ENCODE data around the gene LCP1. TPM values are rescaled to one million over a fixed set of nuclear protein-coding genes. Genes with fewer than 3 reads are reported as not detected.

The LCP1 gene
- total RNA-seq, 1 experiment from 2014 or later = 9.1 TPM

DNA sequence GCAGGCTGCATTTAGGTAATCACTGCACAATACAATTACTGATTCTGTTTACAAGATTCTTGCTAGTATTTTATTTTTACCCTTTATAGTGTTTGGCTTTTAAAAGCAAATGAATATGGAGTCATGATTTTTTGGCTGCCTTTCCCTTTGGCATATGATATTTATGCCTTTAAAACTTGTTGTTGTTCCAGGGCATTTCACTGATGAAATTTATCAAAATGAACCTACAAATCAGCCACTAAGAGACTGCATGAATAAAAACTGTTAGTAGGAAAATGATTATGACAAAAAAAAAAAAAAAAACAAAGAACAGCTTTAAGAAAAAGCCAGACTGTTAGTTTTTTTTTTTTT lies 79.7 kb downstream of the LCP1 start:
- Histone ChIP-seq H3K4me3 (ENCODE audit: low read depth, low read length, poor library complexity, severe bottlenecking) (no peak overlapping the region), H3K4me1 (ENCODE audit: insufficient read depth, low read length, poor library complexity, severe bottlenecking) (peaks cover 48% of the 10 kb centered on the region), H3K36me3 (ENCODE audit: insufficient read depth, low read length, poor library complexity, severe bottlenecking) (peaks cover 7% of the 10 kb centered on the region), H3K27me3 (replicated peaks; ENCODE audit: insufficient read depth, low read depth, low read length, poor library complexity) (no peaks in the 10 kb centered on the region), H3K27ac (ENCODE audit: low read depth, low read length, poor library complexity, severe bottlenecking) (peak overlapping the region; percentile 76), H3K9me3 (ENCODE audit: low read depth, low read length, poor library complexity, severe bottlenecking) (no peaks in the 10 kb centered on the region)
- BruUV-seq (replicated peaks) = no TSS peak
- no peak for DNase-seq (ENCODE audit: low spot score)
- intact Hi-C loops (cut with micrococcal nuclease; ENCODE audit: unreplicated experiment) = no loop called here
- ChIA-PET POLR2A (ENCODE audit: low non-redundant PET) (no interaction called here), CTCF (no interaction called here)
- TF ChIP-seq EZH2 (IDR thresholded peaks at IDR 0.05; ENCODE audit: borderline replicate concordance, low read depth, low read length, poor library complexity, severe bottlenecking) = no peak
- TF ChIP-seq, protein P1, sequence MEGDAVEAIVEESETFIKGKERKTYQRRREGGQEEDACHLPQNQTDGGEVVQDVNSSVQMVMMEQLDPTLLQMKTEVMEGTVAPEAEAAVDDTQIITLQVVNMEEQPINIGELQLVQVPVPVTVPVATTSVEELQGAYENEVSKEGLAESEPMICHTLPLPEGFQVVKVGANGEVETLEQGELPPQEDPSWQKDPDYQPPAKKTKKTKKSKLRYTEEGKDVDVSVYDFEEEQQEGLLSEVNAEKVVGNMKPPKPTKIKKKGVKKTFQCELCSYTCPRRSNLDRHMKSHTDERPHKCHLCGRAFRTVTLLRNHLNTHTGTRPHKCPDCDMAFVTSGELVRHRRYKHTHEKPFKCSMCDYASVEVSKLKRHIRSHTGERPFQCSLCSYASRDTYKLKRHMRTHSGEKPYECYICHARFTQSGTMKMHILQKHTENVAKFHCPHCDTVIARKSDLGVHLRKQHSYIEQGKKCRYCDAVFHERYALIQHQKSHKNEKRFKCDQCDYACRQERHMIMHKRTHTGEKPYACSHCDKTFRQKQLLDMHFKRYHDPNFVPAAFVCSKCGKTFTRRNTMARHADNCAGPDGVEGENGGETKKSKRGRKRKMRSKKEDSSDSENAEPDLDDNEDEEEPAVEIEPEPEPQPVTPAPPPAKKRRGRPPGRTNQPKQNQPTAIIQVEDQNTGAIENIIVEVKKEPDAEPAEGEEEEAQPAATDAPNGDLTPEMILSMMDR (conservative IDR thresholded peaks at IDR 0.05; ENCODE audit: low read depth, low read length) = no peak

DNA sequence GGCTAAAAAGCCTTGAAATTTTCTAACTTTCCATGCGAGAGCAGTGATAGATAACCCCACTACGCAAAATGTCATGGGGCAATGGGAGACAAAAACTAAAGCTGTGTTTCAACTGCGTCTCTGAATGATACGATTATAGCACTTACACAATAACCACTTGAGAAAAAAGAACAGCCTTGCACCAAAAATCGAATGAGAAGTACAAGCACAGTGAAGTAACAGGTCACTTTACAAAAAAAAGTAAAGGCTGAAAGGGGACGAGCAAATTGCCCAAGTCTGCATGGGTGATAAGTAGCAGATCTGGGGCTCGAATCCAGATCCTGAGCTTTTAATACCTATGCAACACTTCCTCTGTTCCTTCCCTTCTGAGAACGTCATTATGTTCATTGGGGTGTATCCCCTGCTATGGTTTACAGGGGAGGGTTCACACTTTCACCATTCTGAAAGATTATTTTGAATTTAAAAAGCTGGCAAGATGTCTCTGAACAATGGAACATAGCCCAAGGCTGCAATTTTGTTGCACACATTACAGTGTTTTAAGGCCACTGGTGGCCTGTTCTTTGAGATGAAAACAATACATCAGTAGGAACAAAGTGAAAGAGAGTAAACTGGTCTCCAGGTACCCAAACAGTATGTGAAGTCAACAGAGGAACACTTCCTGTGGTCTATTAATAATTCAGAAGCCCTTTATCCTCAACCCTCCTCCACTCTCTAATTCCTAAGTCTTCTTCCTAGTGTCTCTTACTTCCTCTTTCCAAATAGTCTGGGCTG lies 80.3 kb downstream of the LCP1 start:
- Histone ChIP-seq H3K4me3 (ENCODE audit: low read depth, low read length, poor library complexity, severe bottlenecking) (no peak overlapping the region), H3K36me3 (ENCODE audit: insufficient read depth, low read length, poor library complexity, severe bottlenecking) (peaks cover 7% of the 10 kb centered on the region), H3K9me3 (ENCODE audit: low read depth, low read length, poor library complexity, severe bottlenecking) (no peaks in the 10 kb centered on the region), H3K4me1 (ENCODE audit: insufficient read depth, low read length, poor library complexity, severe bottlenecking) (peaks cover 43% of the 10 kb centered on the region), H3K27me3 (replicated peaks; ENCODE audit: insufficient read depth, low read depth, low read length, poor library complexity) (no peaks in the 10 kb centered on the region), H3K27ac (ENCODE audit: low read depth, low read length, poor library complexity, severe bottlenecking) (peak overlapping the region; percentile 76)
- BruUV-seq (replicated peaks) = no TSS peak
- TF ChIP-seq, protein P1 (conservative IDR thresholded peaks at IDR 0.05; ENCODE audit: low read depth, low read length) = no peak
- no peak for TF ChIP-seq EZH2 (IDR thresholded peaks at IDR 0.05; ENCODE audit: borderline replicate concordance, low read depth, low read length, poor library complexity, severe bottlenecking)
- intact Hi-C loops (cut with micrococcal nuclease; ENCODE audit: unreplicated experiment) = no loop called here
- peak; percentile 77 for DNase-seq (ENCODE audit: low spot score)
- POLR2A ChIA-PET (ENCODE audit: low non-redundant PET) = no interaction called here
- CTCF ChIA-PET = no interaction called here

DNA sequence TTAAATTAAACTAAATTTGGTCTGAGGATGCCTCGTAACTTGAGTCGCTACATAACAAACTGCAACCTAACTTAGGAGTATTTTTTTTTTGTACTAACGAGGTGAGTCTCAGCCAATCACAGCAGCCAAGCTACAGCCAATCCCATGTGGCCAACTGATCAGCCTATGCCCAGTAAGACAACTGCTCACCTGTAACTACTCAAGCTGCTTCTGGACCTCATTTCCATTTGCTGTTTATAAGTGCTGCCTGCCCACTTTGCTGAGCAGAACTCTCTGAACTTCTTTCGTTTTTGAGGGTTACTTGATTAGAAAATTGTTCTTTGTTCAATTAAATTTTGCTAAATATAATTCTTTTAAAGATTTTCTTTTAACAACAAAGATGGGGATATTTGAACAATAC lies 81.0 kb downstream of the LCP1 start:
- BruUV-seq (replicated peaks) = no TSS peak
- Histone ChIP-seq H3K9me3 (ENCODE audit: low read depth, low read length, poor library complexity, severe bottlenecking) (no peaks in the 10 kb centered on the region), H3K36me3 (ENCODE audit: insufficient read depth, low read length, poor library complexity, severe bottlenecking) (peaks cover 7% of the 10 kb centered on the region), H3K27me3 (replicated peaks; ENCODE audit: insufficient read depth, low read depth, low read length, poor library complexity) (no peaks in the 10 kb centered on the region), H3K27ac (ENCODE audit: low read depth, low read length, poor library complexity, severe bottlenecking) (peak overlapping the region; percentile 76), H3K4me3 (ENCODE audit: low read depth, low read length, poor library complexity, severe bottlenecking) (no peak overlapping the region), H3K4me1 (ENCODE audit: insufficient read depth, low read length, poor library complexity, severe bottlenecking) (peaks cover 37% of the 10 kb centered on the region)
- intact Hi-C loops (cut with micrococcal nuclease; ENCODE audit: unreplicated experiment) = no loop called here
- ChIA-PET POLR2A (ENCODE audit: low non-redundant PET) (no interaction called here), CTCF (no interaction called here)
- DNase-seq (ENCODE audit: low spot score) = no peak
- TF ChIP-seq, protein P1 (conservative IDR thresholded peaks at IDR 0.05; ENCODE audit: low read depth, low read length) = no peak
- TF ChIP-seq EZH2 (IDR thresholded peaks at IDR 0.05; ENCODE audit: borderline replicate concordance, low read depth, low read length, poor library complexity, severe bottlenecking) = no peak

All from A673 (cell line).